OCI-LY7 (cell line): ENCODE measurements around the gene MTFP1.

Source experiments
- EZH2phosphoT487 ChIP-seq: fragments of 200-600 bp; sonication (generic); IDR thresholded peaks from 2 replicates; pipeline ENCODE4 v1.6.1; 2018; ENCODE audit warnings: low read depth, borderline replicate concordance, mild to moderate bottlenecking, mixed run types, antibody characterized with exemption, low read length, moderate library complexity, mixed read lengths
- TF ChIP-seq, protein P1 (sequence below): fragments of 200-600 bp; sonication (generic); conservative IDR thresholded peaks from 2 replicates; pipeline ENCODE4 v1.5.1; 2014; ENCODE audit warnings: mild to moderate bottlenecking, antibody characterized with exemption, low read length, moderate library complexity, mixed read lengths

DNA sequence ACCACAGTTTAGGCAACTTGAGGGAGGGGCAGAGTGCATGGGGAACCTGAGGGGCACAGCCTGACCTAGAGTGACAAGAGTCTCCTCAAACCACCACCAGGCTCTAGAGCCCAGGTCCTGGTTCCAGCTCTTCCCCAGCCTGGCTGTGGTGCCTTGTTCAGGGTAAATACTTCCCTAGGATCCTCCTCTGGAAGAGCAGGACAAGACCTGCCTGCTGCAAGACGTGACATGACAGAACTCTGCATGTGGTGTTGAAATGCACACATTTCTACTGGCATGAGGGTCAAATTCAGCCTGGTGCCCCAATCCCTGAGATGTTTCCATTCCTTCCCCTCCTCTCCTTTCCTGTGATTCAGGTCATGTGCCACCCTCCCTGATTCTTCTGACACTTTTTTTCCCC lies 25.4 kb upstream of the MTFP1 start:
- TF ChIP-seq, protein P1, sequence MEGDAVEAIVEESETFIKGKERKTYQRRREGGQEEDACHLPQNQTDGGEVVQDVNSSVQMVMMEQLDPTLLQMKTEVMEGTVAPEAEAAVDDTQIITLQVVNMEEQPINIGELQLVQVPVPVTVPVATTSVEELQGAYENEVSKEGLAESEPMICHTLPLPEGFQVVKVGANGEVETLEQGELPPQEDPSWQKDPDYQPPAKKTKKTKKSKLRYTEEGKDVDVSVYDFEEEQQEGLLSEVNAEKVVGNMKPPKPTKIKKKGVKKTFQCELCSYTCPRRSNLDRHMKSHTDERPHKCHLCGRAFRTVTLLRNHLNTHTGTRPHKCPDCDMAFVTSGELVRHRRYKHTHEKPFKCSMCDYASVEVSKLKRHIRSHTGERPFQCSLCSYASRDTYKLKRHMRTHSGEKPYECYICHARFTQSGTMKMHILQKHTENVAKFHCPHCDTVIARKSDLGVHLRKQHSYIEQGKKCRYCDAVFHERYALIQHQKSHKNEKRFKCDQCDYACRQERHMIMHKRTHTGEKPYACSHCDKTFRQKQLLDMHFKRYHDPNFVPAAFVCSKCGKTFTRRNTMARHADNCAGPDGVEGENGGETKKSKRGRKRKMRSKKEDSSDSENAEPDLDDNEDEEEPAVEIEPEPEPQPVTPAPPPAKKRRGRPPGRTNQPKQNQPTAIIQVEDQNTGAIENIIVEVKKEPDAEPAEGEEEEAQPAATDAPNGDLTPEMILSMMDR = no peak
- no peak for TF ChIP-seq EZH2phosphoT487
